ENCODE data around the gene CTXND2.

CTXND2 gene

GRCh38 chr1:150906813-150907212, 19.9 kb downstream of the CTXND2 start:
- no peak overlapping the region for H3K27ac ChIP-seq (replicated peaks)

GRCh38 chr1:150909585-150910180, 22.7 kb downstream of the CTXND2 start:
- Histone ChIP-seq H3K27me3 (ENCODE audit: insufficient read depth, poor library complexity, severe bottlenecking) (no peaks in the 10 kb centered on the region), H3K27ac (replicated peaks) (no peak overlapping the region), H3K4me3 (replicated peaks; ENCODE audit: insufficient read depth, low read length) (no peak overlapping the region)
- DNase-seq (ENCODE audit: low read depth in 1 of 2, low spot score in 1 of 2), result no peak
- TF ChIP-seq SPI1 (IDR thresholded peaks at IDR 0.05; ENCODE audit: borderline replicate concordance, low read depth), result no peak; the same call in 1 of the 2 replicates
- no peak for TF ChIP-seq CTCF (IDR thresholded peaks at IDR 0.05; ENCODE audit: insufficient read depth, low read length)
- no peak for TF ChIP-seq GABPA (IDR thresholded peaks at IDR 0.05; ENCODE audit: low read depth)
- TF ChIP-seq REST (IDR thresholded peaks at IDR 0.05; ENCODE audit: insufficient replicate concordance, low read depth), result no peak
- TF ChIP-seq POLR2AphosphoS5 (IDR thresholded peaks at IDR 0.05; ENCODE audit: low read depth), result no peak

More at GRCh38 chr1:150906813-150907212, 19.9 kb downstream of the CTXND2 start:
- TF ChIP-seq SPI1 (IDR thresholded peaks at IDR 0.05; ENCODE audit: borderline replicate concordance, low read depth), result no peak
- TF ChIP-seq REST (IDR thresholded peaks at IDR 0.05; ENCODE audit: insufficient replicate concordance, low read depth), result no peak
- TF ChIP-seq CTCF (IDR thresholded peaks at IDR 0.05; ENCODE audit: insufficient read depth, low read length), result no peak
- TF ChIP-seq GABPA (IDR thresholded peaks at IDR 0.05; ENCODE audit: low read depth), result no peak
- TF ChIP-seq POLR2AphosphoS5 (IDR thresholded peaks at IDR 0.05; ENCODE audit: low read depth), result no peak
- H3K4me3 ChIP-seq (replicated peaks; ENCODE audit: insufficient read depth, low read length), result no peak overlapping the region
- no peak for DNase-seq (ENCODE audit: low read depth in 1 of 2, low spot score in 1 of 2)
- no peaks in the 10 kb centered on the region for H3K27me3 ChIP-seq (ENCODE audit: insufficient read depth, poor library complexity, severe bottlenecking)

DNA sequence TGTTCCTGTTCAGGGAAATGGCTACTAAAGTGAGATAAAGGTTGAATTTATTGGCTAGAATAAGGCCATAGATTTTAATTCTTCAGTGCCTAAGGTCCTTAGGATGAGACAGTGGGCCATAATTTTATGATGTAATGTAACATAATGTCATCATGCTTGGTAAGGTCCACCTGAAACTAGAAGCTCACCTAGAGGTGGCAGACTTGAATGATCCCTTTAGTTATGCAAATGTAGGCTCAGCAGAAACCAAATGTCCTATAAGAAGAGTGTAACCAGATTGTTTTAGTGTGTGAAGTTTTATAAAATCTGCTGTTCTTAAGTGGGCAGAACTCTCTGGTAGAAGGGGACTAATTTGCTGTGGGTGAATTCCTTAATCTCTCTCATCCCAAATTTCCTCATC, 25.7 kb downstream of the CTXND2 start:
- TF ChIP-seq SPI1 (IDR thresholded peaks at IDR 0.05; ENCODE audit: borderline replicate concordance, low read depth) (no peak), REST (IDR thresholded peaks at IDR 0.05; ENCODE audit: insufficient replicate concordance, low read depth) (no peak), GABPA (IDR thresholded peaks at IDR 0.05; ENCODE audit: low read depth) (no peak), CTCF (IDR thresholded peaks at IDR 0.05; ENCODE audit: insufficient read depth, low read length) (no peak), POLR2AphosphoS5 (IDR thresholded peaks at IDR 0.05; ENCODE audit: low read depth) (no peak)
- H3K27me3 ChIP-seq (ENCODE audit: insufficient read depth, poor library complexity, severe bottlenecking), result no peaks in the 10 kb centered on the region
- H3K4me3 ChIP-seq (replicated peaks; ENCODE audit: insufficient read depth, low read length), result no peak overlapping the region
- no peak for DNase-seq (ENCODE audit: low read depth in 1 of 2, low spot score in 1 of 2)
- H3K27ac ChIP-seq (replicated peaks), result no peak overlapping the region
